ENCODE measurements around the gene CAPN11. TPM values are rescaled to one million over a fixed set of nuclear protein-coding genes. Genes with fewer than 3 reads are reported as not detected.
"Not testable (repeated sequence)": the region's sequence is repeated elsewhere in the genome, so short reads cannot be mapped to it uniquely, and the experiment has no call there.

The CAPN11 gene
- total and polyA plus RNA-seq, 10 of the 15 experiments (the other 5 are each of a cell fraction or from before 2014, with no cell fraction given): 0.05 to 0.44 (median 0.31) TPM

- no peak for TF ChIP-seq MTA2 (IDR thresholded peaks at IDR 0.05; ENCODE audit: low read depth)
Measured at GRCh38 chr6:44180406-44180805, 21.8 kb downstream of the CAPN11 start (continued).

GRCh38 chr6:44180886-44181285 lies 22.3 kb downstream of the CAPN11 start:
- POLR2A ChIA-PET: no interaction called here
- no peaks in the 10 kb centered on the region for H3K36me3 ChIP-seq (ENCODE audit: control insufficient read depth in 2 of 2, insufficient read depth in 2 of 2, low read length in 1 of 2)
- CTCF ChIA-PET: no interaction called here
- no peak overlapping the region for H2AFZ ChIP-seq (ENCODE audit: control insufficient read depth, low read depth, low read length)
- SMC1A ChIA-PET (ENCODE audit: uncharacterized antibody, unreplicated experiment): no interaction called here
- no peak for TF ChIP-seq ETV6 (conservative IDR thresholded peaks at IDR 0.05 in 1 of 2, IDR thresholded peaks at IDR 0.05 in 1 of 2; ENCODE audit: borderline replicate concordance in 1 of 2, low read depth in 1 of 2)
- TF ChIP-seq HSF1 (IDR thresholded peaks at IDR 0.05; ENCODE audit: low read depth, low read length): no peak
- no peak for TF ChIP-seq E2F4 (IDR thresholded peaks at IDR 0.05; ENCODE audit: low read depth, low read length)
- TF ChIP-seq SREBF1 (IDR thresholded peaks at IDR 0.05; ENCODE audit: low read length): no peak
- no peak for TF ChIP-seq IRF4 (IDR thresholded peaks at IDR 0.05; ENCODE audit: low read depth, low read length)
- no peak for TF ChIP-seq PBX3 (IDR thresholded peaks at IDR 0.05; ENCODE audit: insufficient replicate concordance, low read depth, low read length)
- TF ChIP-seq CREM (IDR thresholded peaks at IDR 0.05; ENCODE audit: low read depth): no peak
- DNase-seq (ENCODE audit: low read depth, low spot score): no peak
- in situ Hi-C loops (cut with MboI): no loop called here
- no peak for FAIRE-seq
- no peak overlapping the region for H3K4me2 ChIP-seq (ENCODE audit: control insufficient read depth, insufficient read depth)
- no peaks in the 10 kb centered on the region for H3K9me3 ChIP-seq (replicated peaks; ENCODE audit: control insufficient read depth, insufficient read depth, low read length)
- BruUV-seq (replicated peaks): no TSS peak
- no peaks in the 10 kb centered on the region for H4K20me1 ChIP-seq (ENCODE audit: control insufficient read depth, insufficient read depth)
- no peak overlapping the region for H3K9ac ChIP-seq (ENCODE audit: control insufficient read depth, insufficient read depth, low read length)
- peaks cover 10% of the 10 kb centered on the region for H3K4me1 ChIP-seq (ENCODE audit: control insufficient read depth, insufficient read depth, low read length)
- RAD21 ChIA-PET (ENCODE audit: unreplicated experiment): interaction anchor here (1.2 kb wide), 1 partner anchor 84 kb away, joined by 3 read pairs; no protein-coding TSS in a partner anchor
- WGBS (ENCODE audit: insufficient coverage, insufficient replicate concordance, low lambda C conversion rate, missing lambda C conversion rate): 82% methylated on average over 4 of the region's 4 CpGs
- intact Hi-C loops (cut with micrococcal nuclease; ENCODE audit: unreplicated experiment): no loop called here
- ATAC-seq: no peak
- H3K27ac ChIP-seq (ENCODE audit: control insufficient read depth, insufficient read depth): no peak overlapping the region
- H3K4me3 ChIP-seq: no peak overlapping the region
- H3K27me3 ChIP-seq (replicated peaks in 1 of 2; ENCODE audit: control insufficient read depth in 2 of 2, insufficient read depth in 2 of 2, low read length in 1 of 2): 0 out of 4 replicates have a peak, but pooled peaks cover 0 to 2% of the 10 kb centered on the region in 2 experiments
- H3K79me2 ChIP-seq (ENCODE audit: control insufficient read depth, insufficient read depth, low read length): no peaks in the 10 kb centered on the region

- SMC1A ChIA-PET (ENCODE audit: uncharacterized antibody, unreplicated experiment); H3K4me2 ChIP-seq (ENCODE audit: control insufficient read depth, insufficient read depth); H3K9ac ChIP-seq (ENCODE audit: control insufficient read depth, insufficient read depth, low read length); in situ Hi-C loops (cut with MboI); H3K79me2 ChIP-seq (ENCODE audit: control insufficient read depth, insufficient read depth, low read length); FAIRE-seq; H3K4me1 ChIP-seq (ENCODE audit: control insufficient read depth, insufficient read depth, low read length); H3K36me3 ChIP-seq (ENCODE audit: control insufficient read depth in 2 of 2, insufficient read depth in 2 of 2, low read length in 1 of 2); RAD21 ChIA-PET (ENCODE audit: unreplicated experiment); H2AFZ ChIP-seq (ENCODE audit: control insufficient read depth, low read depth, low read length); H3K27ac ChIP-seq (ENCODE audit: control insufficient read depth, insufficient read depth); DNase-seq (ENCODE audit: low read depth, low spot score); H3K27me3 ChIP-seq (replicated peaks in 1 of 2; ENCODE audit: control insufficient read depth in 2 of 2, insufficient read depth in 2 of 2, low read length in 1 of 2); H3K9me3 ChIP-seq (replicated peaks; ENCODE audit: control insufficient read depth, insufficient read depth, low read length); POLR2A ChIA-PET; ATAC-seq; BruUV-seq (replicated peaks); H4K20me1 ChIP-seq (ENCODE audit: control insufficient read depth, insufficient read depth); intact Hi-C loops (cut with micrococcal nuclease; ENCODE audit: unreplicated experiment); H3K4me3 ChIP-seq: not testable (repeated sequence)
- CTCF ChIA-PET: interaction anchor here (1.3 to 1.6 kb wide), 2 partner anchors 9 to 40 kb away, joined by 3 read pairs; no protein-coding TSS in a partner anchor
Measured at GRCh38 chr6:44181784-44182183, 23.2 kb downstream of the CAPN11 start.

Measured in GM12878 (cell line).